OCI-LY1 (cell line): ENCODE measurements around the gene KRTAP10-8.

ENCODE experiments used
- CTCF ChIP-seq: fragments of 200-600 bp; sonication (generic), shearing (Covaris generic); IDR thresholded peaks from 2 replicates; pipeline ENCODE4 v1.5.1; 2017; ENCODE audit warnings: mild to moderate bottlenecking, antibody characterized with exemption, low read length, moderate library complexity, mixed read lengths
- EZH2 ChIP-seq: fragments of 200-600 bp; sonication (generic), shearing (Covaris generic); IDR thresholded peaks from 2 replicates; pipeline ENCODE4 v1.8.0; 2017; ENCODE audit warnings: borderline replicate concordance, mixed run types, mild to moderate bottlenecking, antibody characterized with exemption, low read length, moderate library complexity, mixed read lengths

GRCh38 chr21:44603911-44604310, 8.0 kb upstream of the KRTAP10-8 start:
- TF ChIP-seq CTCF (no peak), EZH2 (no peak)
